HepG2 (cell line): ENCODE measurements around the gene BMPR2.

Experiments
- CTCF ChIP-seq: sonication (generic); formaldehyde crosslinking; IDR thresholded peaks from 2 replicates; pipeline ENCODE4 v1.5.0; 2020; ENCODE audit warnings: mild to moderate bottlenecking, missing genetic modification reagents, moderate library complexity
- ETV6 ChIP-seq: sonication (generic); formaldehyde crosslinking; conservative IDR thresholded peaks from 2 replicates; pipeline ENCODE4 v1.4.0; 2020; ENCODE audit warnings: missing genetic modification reagents
- EZH2 ChIP-seq: conservative IDR thresholded peaks from 2 replicates; pipeline ENCODE4 v1.6.1; 2012; ENCODE audit warnings: mild to moderate bottlenecking, low read depth, low read length, moderate library complexity
- MEIS2 ChIP-seq: sonication (generic); formaldehyde crosslinking; IDR thresholded peaks from 2 replicates; pipeline ENCODE4 v1.9.0; 2021; ENCODE audit warnings: mild to moderate bottlenecking, missing genetic modification reagents
- PHF20 ChIP-seq: sonication (generic); formaldehyde crosslinking; IDR thresholded peaks from 2 replicates; pipeline ENCODE4 v1.5.0; 2020; ENCODE audit warnings: mild to moderate bottlenecking, missing genetic modification reagents
- PHF5A ChIP-seq: IDR thresholded peaks from one replicate; pipeline ENCODE4 v1.6.1; 2018; ENCODE audit warnings: low read depth, missing genetic modification reagents; ENCODE audit not compliant: unreplicated experiment
- SP1 ChIP-seq, 2 experiments: fragments of 450-650 bp in 1 of 2; sonication (generic) in 1 of 2; formaldehyde crosslinking in 1 of 2; IDR thresholded peaks; 2 replicates each; pipeline versions ENCODE4 v1.4.0 to v1.6.1; 2016 to 2020; ENCODE audit warnings: missing genetic modification reagents in 1 of 2
- TARDBP ChIP-seq: sonication (generic); formaldehyde crosslinking; IDR thresholded peaks from 2 replicates; pipeline ENCODE4 v1.8.0; 2022; ENCODE audit warnings: mild to moderate bottlenecking, missing genetic modification reagents
- ZNF557 ChIP-seq: sonication (generic); formaldehyde crosslinking; IDR thresholded peaks from 2 replicates; pipeline ENCODE4 v1.4.0; 2020; ENCODE audit warnings: missing genetic modification reagents
- TF ChIP-seq, protein P1 (sequence below): sonication (generic); formaldehyde crosslinking; IDR thresholded peaks from 2 replicates; pipeline ENCODE4 v1.4.0; 2020; ENCODE audit warnings: missing genetic modification reagents

GRCh38 chr2:202411097-202411496 is 35.0 kb downstream of the BMPR2 start:
- no peak for TF ChIP-seq EZH2
- no peak for TF ChIP-seq MEIS2 (CRISPR knock-in tag)
- no peak for TF ChIP-seq ZNF557 (CRISPR knock-in tag)
- TF ChIP-seq PHF5A (CRISPR knock-in tag), result no peak
- no peak for TF ChIP-seq TARDBP (CRISPR knock-in tag)
- no peak for TF ChIP-seq CTCF (CRISPR knock-in tag)
- TF ChIP-seq ETV6 (CRISPR knock-in tag), result no peak
- TF ChIP-seq, protein P1, sequence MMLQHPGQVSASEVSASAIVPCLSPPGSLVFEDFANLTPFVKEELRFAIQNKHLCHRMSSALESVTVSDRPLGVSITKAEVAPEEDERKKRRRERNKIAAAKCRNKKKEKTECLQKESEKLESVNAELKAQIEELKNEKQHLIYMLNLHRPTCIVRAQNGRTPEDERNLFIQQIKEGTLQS (CRISPR knock-in tag), result no peak
- TF ChIP-seq SP1 (IDR thresholded peaks at IDR 0.05), result no peak
- TF ChIP-seq SP1 (CRISPR knock-in tag; IDR thresholded peaks at IDR 0.05), result no peak
- TF ChIP-seq PHF20 (CRISPR knock-in tag), result no peak
